Esophagus squamous epithelium (tissue), 4 donors: ENCODE measurements around the gene LY86.

Source experiments
- POLR2A ChIP-seq, 4 donors: fragments of 450-650 bp; IDR thresholded peaks; one replicate each; pipeline ENCODE4 v1.6.1; 2017; ENCODE audit warnings: antibody characterized with exemption in 4 of 4, mild to moderate bottlenecking in 4 of 4, moderate library complexity in 3 of 4
- TF ChIP-seq, protein P1 (sequence below), 6 experiments: fragments of 450-650 bp in 4 of 6; fragments of 200-600 bp in 2 of 6; sonication (generic) in 2 of 6; IDR thresholded peaks; one replicate each; pipeline ENCODE4 v1.5.1; 2016 to 2019; ENCODE audit warnings: antibody characterized with exemption in 6 of 6, mild to moderate bottlenecking in 4 of 6, moderate library complexity in 4 of 6

DNA sequence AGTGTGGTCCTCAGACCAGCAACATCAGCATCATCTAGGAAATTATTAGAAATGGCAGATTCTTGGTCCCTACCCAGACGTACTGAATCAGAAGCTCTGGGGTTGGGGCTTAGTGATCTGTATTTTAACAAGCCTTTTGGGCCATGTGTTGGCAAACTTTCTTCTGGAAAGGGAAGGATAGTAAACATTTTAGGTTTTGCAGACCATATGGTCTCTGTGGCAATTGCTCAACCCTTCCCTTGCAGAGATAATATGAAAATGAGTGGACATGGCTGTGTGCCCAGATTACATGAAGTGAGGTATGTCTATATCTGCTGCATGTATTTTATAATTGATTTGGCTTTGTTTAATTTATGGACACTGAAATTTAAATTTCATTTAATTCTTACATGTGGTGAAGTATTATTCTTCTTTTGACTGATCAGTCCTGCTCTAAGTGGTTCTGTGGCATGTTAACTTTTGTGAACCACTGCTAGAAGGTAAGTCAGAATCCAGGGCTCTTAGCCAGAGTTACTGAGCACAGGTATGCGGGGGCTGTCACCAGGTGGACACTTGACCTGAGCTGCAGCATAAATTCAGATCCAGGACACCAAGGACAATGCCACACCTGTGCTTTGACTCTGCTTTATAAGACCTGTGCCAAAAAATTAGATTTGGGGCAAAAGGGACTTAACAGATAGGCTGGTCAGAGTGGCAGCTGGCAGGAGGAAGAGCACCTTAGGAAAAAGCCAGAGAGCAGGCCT, 43.2 kb downstream of the LY86 start:
- TF ChIP-seq, protein P1, sequence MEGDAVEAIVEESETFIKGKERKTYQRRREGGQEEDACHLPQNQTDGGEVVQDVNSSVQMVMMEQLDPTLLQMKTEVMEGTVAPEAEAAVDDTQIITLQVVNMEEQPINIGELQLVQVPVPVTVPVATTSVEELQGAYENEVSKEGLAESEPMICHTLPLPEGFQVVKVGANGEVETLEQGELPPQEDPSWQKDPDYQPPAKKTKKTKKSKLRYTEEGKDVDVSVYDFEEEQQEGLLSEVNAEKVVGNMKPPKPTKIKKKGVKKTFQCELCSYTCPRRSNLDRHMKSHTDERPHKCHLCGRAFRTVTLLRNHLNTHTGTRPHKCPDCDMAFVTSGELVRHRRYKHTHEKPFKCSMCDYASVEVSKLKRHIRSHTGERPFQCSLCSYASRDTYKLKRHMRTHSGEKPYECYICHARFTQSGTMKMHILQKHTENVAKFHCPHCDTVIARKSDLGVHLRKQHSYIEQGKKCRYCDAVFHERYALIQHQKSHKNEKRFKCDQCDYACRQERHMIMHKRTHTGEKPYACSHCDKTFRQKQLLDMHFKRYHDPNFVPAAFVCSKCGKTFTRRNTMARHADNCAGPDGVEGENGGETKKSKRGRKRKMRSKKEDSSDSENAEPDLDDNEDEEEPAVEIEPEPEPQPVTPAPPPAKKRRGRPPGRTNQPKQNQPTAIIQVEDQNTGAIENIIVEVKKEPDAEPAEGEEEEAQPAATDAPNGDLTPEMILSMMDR (IDR thresholded peaks at IDR 0.05) = no peak
- TF ChIP-seq POLR2A (IDR thresholded peaks at IDR 0.05) = no peak
